Measurements from ENCODE around the gene CD6.

DNA sequence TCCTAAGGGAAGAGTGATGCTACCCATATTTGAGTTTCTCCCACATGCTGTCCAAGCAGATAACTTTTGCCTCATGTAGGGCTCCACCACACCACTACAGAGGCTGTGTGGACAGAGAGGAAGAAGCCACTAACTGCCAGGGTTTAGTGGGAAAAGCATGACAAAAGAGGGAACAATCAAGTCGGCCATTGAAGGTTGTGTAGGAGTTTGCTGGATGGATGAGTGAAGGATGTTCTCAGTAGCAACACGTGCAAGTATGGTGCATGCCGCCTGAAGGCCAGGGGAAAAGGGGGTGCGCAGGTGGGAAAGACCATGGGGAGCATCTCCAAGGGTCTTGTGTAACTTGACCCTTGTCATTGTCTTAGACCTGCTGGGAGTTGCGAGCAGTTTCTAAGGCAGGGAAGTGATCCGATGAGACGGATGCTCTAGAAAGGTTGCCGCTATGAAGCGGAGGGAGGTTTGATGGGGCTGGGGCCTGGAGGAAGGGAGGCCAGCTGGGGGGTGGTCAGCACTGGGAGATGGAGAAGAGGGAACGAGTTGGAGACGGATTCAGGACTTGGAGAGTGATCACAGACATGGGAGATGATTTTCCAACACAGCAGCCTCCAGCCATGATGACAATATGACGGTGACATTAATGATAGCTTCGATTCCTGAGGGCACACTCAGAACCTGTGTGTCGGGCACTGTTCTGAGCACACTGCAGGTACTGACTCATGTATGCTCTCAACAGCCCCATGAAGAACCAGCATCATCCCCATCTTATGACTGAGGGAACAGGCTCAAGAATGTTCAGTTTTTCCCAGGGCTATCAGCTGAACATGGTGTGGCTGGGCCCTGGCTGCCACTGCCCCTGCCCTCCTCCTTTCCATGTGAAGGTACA is 53.7 kb downstream of the CD6 start:
- TF ChIP-seq, protein P1, sequence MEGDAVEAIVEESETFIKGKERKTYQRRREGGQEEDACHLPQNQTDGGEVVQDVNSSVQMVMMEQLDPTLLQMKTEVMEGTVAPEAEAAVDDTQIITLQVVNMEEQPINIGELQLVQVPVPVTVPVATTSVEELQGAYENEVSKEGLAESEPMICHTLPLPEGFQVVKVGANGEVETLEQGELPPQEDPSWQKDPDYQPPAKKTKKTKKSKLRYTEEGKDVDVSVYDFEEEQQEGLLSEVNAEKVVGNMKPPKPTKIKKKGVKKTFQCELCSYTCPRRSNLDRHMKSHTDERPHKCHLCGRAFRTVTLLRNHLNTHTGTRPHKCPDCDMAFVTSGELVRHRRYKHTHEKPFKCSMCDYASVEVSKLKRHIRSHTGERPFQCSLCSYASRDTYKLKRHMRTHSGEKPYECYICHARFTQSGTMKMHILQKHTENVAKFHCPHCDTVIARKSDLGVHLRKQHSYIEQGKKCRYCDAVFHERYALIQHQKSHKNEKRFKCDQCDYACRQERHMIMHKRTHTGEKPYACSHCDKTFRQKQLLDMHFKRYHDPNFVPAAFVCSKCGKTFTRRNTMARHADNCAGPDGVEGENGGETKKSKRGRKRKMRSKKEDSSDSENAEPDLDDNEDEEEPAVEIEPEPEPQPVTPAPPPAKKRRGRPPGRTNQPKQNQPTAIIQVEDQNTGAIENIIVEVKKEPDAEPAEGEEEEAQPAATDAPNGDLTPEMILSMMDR (IDR thresholded peaks at IDR 0.05; ENCODE audit: low read depth, low read length, poor library complexity, severe bottlenecking): no peak
- TF ChIP-seq EZH2phosphoT487 (IDR thresholded peaks at IDR 0.05; ENCODE audit: borderline replicate concordance, low read length): no peak
